ENCODE measurements around the gene GCC2. TPM values are rescaled to one million over a fixed set of nuclear protein-coding genes. Genes with fewer than 3 reads are reported as not detected.

The GCC2 gene, protein sequence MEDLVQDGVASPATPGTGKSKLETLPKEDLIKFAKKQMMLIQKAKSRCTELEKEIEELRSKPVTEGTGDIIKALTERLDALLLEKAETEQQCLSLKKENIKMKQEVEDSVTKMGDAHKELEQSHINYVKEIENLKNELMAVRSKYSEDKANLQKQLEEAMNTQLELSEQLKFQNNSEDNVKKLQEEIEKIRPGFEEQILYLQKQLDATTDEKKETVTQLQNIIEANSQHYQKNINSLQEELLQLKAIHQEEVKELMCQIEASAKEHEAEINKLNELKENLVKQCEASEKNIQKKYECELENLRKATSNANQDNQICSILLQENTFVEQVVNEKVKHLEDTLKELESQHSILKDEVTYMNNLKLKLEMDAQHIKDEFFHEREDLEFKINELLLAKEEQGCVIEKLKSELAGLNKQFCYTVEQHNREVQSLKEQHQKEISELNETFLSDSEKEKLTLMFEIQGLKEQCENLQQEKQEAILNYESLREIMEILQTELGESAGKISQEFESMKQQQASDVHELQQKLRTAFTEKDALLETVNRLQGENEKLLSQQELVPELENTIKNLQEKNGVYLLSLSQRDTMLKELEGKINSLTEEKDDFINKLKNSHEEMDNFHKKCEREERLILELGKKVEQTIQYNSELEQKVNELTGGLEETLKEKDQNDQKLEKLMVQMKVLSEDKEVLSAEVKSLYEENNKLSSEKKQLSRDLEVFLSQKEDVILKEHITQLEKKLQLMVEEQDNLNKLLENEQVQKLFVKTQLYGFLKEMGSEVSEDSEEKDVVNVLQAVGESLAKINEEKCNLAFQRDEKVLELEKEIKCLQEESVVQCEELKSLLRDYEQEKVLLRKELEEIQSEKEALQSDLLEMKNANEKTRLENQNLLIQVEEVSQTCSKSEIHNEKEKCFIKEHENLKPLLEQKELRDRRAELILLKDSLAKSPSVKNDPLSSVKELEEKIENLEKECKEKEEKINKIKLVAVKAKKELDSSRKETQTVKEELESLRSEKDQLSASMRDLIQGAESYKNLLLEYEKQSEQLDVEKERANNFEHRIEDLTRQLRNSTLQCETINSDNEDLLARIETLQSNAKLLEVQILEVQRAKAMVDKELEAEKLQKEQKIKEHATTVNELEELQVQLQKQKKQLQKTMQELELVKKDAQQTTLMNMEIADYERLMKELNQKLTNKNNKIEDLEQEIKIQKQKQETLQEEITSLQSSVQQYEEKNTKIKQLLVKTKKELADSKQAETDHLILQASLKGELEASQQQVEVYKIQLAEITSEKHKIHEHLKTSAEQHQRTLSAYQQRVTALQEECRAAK (N-terminal part only)
- polyA plus RNA-seq (2012; ENCODE audit: insufficient read length, low read depth): 8.8 TPM

DNA sequence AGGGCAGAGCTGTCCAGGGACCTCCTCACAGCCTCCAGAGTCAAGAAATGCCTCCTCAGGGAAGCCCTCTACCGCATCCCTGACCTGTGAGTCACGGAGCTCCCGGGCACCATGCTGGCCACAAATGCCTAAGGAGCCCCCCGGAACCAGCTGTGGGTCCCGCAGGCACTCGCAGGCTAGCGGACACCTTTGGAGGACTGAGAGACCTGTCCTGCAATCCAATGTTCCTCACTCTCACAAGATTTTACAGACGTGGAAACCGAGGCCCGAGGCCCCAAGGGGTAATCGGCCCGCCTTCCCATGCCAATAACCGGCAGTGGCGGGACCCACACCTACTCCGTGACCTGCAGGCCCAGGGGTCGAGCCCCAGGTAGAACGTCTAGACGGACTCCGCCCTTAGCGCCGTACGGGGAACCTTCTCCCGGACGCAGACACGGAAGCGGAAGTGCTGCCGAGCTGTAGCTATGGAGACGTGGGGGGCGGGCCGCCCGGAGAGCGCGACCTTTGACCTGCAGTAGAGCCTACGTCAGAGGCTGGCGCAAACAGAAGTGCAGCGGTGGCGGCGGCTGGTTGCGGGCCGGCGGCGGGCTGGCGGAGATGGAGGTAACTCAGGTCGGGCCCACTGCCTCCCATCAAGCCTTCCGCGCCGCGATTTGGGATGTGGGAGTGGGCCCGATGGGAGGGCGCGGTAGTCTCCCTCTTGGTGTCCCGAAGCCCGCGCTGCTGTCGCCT lies at the start of gene GCC2:
Gene GCC2, plus strand, starts transcription at position 529 of the 732 bp plus-strand sequence. Its CDS starts 69 bp downstream, at position 598.
- TF ChIP-seq FOXP2 (optimal IDR thresholded peaks at IDR 0.05; ENCODE audit: borderline replicate concordance, extremely low read depth, extremely low read length, insufficient read depth): peak; percentile 84
- TF ChIP-seq TAF1 (IDR thresholded peaks at IDR 0.05; ENCODE audit: borderline replicate concordance, insufficient read depth, low read length): peak; percentile 60; the same call in 1 of the 2 replicates
- TF ChIP-seq, protein P1, sequence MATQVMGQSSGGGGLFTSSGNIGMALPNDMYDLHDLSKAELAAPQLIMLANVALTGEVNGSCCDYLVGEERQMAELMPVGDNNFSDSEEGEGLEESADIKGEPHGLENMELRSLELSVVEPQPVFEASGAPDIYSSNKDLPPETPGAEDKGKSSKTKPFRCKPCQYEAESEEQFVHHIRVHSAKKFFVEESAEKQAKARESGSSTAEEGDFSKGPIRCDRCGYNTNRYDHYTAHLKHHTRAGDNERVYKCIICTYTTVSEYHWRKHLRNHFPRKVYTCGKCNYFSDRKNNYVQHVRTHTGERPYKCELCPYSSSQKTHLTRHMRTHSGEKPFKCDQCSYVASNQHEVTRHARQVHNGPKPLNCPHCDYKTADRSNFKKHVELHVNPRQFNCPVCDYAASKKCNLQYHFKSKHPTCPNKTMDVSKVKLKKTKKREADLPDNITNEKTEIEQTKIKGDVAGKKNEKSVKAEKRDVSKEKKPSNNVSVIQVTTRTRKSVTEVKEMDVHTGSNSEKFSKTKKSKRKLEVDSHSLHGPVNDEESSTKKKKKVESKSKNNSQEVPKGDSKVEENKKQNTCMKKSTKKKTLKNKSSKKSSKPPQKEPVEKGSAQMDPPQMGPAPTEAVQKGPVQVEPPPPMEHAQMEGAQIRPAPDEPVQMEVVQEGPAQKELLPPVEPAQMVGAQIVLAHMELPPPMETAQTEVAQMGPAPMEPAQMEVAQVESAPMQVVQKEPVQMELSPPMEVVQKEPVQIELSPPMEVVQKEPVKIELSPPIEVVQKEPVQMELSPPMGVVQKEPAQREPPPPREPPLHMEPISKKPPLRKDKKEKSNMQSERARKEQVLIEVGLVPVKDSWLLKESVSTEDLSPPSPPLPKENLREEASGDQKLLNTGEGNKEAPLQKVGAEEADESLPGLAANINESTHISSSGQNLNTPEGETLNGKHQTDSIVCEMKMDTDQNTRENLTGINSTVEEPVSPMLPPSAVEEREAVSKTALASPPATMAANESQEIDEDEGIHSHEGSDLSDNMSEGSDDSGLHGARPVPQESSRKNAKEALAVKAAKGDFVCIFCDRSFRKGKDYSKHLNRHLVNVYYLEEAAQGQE (IDR thresholded peaks at IDR 0.05; ENCODE audit: insufficient read depth in 1 of 2, low read depth in 2 of 2, low read length in 2 of 2): no peak
- peak; percentile 76 for TF ChIP-seq POLR2AphosphoS5 (IDR thresholded peaks at IDR 0.05; ENCODE audit: low read depth, low read length)
- TF ChIP-seq SIN3A (IDR thresholded peaks at IDR 0.05; ENCODE audit: borderline replicate concordance, insufficient read depth, low read length): peak; percentile 84; the same call in 1 of the 2 replicates

DNA sequence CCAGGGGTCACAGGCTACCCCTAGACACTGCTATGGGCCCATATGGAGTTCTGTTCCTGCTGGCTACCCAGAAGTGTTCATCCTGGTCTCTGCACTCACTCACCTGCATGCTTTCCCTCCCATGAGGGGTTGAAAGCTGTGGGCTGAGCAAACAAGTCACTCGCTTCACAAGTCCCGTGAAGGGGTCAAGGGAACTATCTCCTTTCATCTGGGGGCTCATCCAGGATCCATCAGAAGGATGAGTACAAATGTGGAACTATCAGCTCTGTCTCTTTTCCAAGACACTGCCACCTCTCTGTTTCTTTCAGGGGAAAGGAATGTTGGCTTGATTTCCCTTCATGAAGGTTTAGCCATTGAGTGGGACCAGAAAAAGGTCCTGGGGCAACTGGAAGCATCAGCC lies 49.5 kb upstream of the GCC2 start:
- TF ChIP-seq TAF1 (IDR thresholded peaks at IDR 0.05; ENCODE audit: borderline replicate concordance, insufficient read depth, low read length) (no peak), POLR2AphosphoS5 (IDR thresholded peaks at IDR 0.05; ENCODE audit: low read depth, low read length) (no peak), FOXP2 (optimal IDR thresholded peaks at IDR 0.05; ENCODE audit: borderline replicate concordance, extremely low read depth, extremely low read length, insufficient read depth) (no peak), SIN3A (IDR thresholded peaks at IDR 0.05; ENCODE audit: borderline replicate concordance, insufficient read depth, low read length) (no peak)
- TF ChIP-seq, protein P1 (IDR thresholded peaks at IDR 0.05; ENCODE audit: insufficient read depth in 1 of 2, low read depth in 2 of 2, low read length in 2 of 2): no peak

DNA sequence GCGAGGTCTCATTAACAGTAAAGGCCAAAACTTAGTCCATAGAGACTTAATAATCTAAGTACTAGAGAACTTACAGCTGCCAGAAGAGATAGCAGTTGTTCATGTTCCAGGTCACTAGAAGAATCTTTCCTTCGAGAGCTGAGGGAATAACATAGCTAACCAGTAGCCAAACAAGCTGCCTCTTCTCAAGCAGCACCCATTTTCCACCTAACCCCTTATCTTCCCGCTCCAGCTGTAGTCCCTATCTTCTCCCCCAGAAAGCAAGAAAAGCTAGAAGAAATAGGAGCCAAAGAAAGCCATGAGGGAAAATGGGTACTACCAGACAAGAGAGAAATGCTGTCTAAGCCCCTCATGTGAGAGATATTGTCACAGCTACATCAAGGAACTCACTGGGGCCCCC lies 47.2 kb upstream of the GCC2 start:
- TF ChIP-seq SIN3A (IDR thresholded peaks at IDR 0.05; ENCODE audit: borderline replicate concordance, insufficient read depth, low read length): no peak
- no peak for TF ChIP-seq POLR2AphosphoS5 (IDR thresholded peaks at IDR 0.05; ENCODE audit: low read depth, low read length)
- no peak for TF ChIP-seq FOXP2 (optimal IDR thresholded peaks at IDR 0.05; ENCODE audit: borderline replicate concordance, extremely low read depth, extremely low read length, insufficient read depth)
- no peak for TF ChIP-seq TAF1 (IDR thresholded peaks at IDR 0.05; ENCODE audit: borderline replicate concordance, insufficient read depth, low read length)
- TF ChIP-seq, protein P1 (IDR thresholded peaks at IDR 0.05; ENCODE audit: insufficient read depth in 1 of 2, low read depth in 2 of 2, low read length in 2 of 2): no peak

GRCh38 chr2:108403494-108403893 lies 45.5 kb upstream of the GCC2 start:
- TF ChIP-seq, protein P1 (IDR thresholded peaks at IDR 0.05; ENCODE audit: insufficient read depth in 1 of 2, low read depth in 2 of 2, low read length in 2 of 2): no peak
